UCSD-AML1 (cell line): ENCODE data around the gene ERICH6.
A peak's percentile ranks its signal among the peaks of the same experiment; 100 is the strongest.
"Not testable (repeated sequence)": the region's sequence is repeated elsewhere in the genome, so short reads cannot be mapped to it uniquely, and the experiment has no call there.

Experiments
- DNase-seq: peaks from one replicate; lab custom pipeline; 2025; ENCODE audit not compliant: unreplicated experiment; lab: John Stamatoyannopoulos, UW

The ERICH6 gene

DNA sequence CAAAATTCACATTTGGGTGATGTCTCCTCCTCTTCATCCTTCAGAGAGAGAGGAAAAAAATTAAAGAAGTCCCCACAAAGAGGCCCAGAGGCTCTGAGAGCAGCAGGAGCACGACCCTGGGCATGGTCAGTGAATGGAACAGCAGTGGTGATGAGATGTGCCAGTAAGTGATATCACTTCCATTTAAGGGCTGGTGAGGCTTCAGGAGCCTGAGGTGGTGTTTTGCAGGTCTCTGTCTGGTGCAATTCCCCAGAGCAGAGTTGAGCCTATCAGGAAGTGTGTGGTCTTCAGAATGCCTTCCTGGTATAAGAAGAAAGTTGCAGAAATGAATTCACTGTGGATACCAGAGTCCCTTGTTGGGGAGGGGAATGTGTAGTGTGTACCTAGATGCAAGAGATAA, 21.4 kb downstream of the ERICH6 start:
- DNase-seq, result no peak

GRCh38 chr3:150681057-150681456, 22.7 kb downstream of the ERICH6 start:
- no peak for DNase-seq

GRCh38 chr3:150680562-150680961, 23.2 kb downstream of the ERICH6 start:
- DNase-seq, result no peak

GRCh38 chr3:150675587-150675986, 28.1 kb downstream of the ERICH6 start:
- DNase-seq, result no peak

DNA sequence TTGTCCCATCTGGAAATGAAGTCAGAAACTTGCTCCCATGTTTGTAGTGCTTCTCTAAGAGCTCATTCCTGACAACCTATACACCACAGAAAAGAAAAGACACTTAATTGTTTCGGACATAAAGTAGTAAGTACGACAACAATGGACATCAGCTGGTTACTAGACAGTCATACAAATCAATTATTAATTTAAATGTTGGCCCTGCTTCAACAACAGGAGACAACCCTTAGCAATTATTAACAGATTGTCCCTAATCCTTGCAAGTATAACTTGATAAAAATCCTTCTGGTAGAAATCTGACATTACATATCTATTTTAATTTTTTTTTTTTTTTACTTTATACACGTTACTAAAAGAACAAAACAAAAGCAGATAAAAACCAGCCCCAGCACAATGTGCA, 29.8 kb downstream of the ERICH6 start:
- DNase-seq, result no peak

DNA sequence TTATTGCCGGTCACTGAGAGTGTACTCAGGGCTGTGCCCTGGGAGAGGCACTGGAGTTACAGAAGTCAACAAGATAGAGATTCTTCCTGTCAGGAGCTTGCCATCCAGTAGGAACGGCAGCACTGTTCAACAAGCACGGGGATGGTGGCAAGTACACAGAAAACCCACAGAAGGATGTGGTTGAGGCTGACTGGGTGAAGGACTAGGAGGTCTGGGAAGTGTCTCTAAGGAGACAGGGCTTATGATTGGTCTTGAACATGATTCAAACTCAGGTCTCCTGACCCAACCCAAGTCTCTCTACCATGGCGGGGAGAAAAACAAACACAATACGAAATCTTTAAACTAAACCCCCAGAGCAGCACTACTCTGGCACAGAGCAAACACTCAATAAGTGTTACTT, 37.6 kb downstream of the ERICH6 start:
- peak; percentile 51 for DNase-seq

- no peak for DNase-seq
Observed at GRCh38 chr3:150663461-150663860, 40.3 kb downstream of the ERICH6 start.

DNA sequence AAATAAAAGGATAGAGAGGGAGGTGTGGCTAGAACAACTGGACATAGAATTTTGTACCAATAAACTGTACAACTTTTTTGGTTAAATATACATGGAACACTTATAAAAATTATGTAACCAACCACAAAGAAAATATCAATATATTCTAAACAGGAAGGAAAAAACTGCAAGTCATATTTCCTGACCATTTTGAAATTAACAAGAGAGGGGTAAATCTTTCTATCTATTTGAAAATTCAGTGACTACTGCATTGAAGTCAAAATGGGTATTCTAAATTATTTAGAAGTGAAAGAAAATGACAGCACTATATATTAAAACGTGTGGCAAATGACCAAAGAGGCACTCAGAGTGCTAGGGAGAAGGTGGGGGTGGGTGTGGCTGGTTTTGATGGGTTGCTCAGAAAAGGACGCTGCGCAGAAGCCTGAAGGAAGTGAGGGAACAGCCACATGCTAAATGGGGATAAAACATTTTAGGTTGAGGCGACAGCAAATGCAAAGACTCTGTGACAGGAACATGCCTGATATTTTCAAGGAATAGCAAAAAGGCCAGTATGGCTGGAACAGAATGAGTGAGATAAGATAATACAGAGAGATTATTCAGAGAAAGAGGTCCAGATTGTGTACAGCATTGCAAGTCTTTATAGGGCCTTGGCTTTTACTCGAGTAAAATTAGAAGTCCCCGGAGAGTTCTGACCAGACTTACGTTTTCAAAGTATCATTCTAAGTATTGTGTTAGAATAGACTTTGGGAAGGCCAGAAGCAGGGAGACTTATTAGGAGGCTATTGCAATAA, 41.1 kb downstream of the ERICH6 start:
- DNase-seq, result no peak

DNA sequence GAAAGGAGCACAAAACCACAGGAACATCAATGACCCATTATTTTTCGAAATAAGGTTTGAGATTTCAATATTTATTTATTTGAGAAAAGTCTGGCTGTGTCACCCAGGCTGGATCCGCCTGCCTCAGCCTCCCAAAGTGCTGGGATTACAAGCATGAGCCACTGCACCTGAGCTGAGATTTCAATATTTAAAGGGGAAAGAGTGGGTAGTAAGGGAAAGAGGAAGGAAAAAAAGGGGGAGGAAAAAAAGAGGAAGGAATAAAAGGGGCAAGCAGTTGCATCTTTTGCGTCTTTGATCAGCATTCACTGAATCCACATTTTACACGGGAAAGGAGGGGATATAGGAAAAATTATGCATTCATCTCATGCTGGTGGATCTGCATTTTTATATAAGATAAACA, 47.4 kb downstream of the ERICH6 start:
- DNase-seq, result no peak

- no peak for DNase-seq
Observed at GRCh38 chr3:150653110-150653561, 50.6 kb downstream of the ERICH6 start.

DNA sequence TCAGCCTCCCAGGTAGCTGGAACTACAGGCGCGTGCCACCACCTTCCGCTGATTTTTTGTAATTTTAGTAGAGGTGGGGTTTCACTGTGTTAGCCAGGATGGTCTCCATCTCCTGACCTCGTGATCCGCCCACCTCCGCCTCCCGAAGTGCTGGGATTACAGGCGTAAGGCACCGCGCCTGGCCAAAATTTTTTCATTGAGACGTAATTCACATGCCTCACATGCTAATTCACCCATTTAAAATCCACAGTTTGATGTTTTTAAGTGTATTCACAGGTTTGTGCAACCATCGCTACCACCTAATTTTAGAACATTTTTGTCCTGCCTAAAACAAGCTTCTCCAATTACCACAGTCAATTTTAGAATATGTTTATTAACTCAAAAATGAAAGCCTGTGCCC, 63.5 kb downstream of the ERICH6 start:
- DNase-seq, result no peak

DNA sequence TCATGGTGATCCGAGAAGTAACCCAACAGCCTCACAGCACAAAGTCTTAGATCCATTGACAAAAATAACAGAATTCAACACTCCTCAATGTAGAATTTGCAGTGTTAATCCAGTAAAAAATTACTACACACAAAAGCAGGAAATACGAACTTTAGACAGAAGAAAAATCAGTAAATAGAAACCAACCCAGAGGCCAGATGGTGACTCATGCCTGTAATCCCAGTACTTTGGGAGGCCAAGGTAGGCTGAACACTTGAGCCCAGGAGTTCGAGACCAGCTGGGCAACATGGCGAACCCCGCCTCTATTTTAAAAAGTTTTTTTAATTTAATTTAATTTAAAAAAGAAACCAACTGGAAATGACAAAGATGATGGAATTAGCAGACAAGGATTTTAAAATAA, 64.5 kb downstream of the ERICH6 start:
- no peak for DNase-seq

- DNase-seq, result no peak
Observed at GRCh38 chr3:150636258-150636657, 67.5 kb downstream of the ERICH6 start.

DNA sequence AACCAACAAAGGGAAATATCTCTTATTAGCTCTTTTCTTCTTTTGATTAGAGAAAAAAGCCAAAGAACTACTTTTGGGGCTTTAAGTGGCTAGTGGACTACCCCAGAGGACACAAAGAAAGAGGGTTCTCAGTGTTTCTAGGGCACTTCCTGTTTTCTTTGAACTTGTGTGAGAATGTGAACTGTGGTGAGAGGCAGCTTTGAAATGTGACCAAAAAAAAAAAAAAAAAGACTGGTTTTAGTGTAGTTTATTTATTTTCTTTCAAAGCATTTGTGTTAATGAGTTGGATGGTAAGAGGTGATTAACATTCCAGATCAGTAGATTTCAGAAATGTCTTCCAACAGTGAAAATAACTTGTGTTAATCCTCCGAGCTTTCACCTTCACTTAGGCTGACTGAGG, 68.2 kb downstream of the ERICH6 start:
- DNase-seq, result no peak

GRCh38 chr3:150635076-150635475, 68.6 kb downstream of the ERICH6 start:
- no peak for DNase-seq

DNA sequence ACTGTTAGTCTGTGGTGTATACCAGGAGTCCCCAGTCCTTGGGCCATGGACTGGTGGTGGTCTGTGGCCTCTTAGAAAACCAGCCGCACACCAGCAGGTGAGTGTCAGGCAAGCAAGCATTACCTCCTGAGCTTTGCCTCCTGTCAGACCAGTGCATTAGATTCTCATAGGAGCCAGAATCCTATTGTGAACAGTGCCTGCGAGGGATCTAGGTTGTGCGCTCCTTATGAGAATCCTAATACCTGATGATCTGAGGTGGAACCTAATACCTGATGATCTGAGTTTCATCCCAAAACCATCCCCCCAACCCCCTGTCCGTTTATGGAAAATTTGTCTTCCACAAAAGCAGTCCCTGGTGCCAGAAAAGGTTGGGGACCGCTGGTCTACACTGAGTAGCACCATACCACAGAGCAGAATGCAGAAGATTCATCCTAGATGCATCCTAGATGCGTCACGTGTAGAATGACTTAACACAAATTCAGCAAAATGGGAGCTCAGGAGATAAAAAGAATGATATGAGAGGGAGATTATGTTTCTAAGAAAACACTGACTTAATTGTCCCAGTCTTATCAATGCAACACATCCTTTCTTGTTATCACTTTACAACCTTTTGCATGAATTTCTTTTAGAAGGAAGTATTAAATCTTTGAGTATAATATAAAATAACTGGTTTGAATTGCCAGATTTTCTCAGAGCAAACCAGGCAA, 72.1 kb downstream of the ERICH6 start:
- no peak for DNase-seq

- DNase-seq, result no peak
Observed at GRCh38 chr3:150627557-150627956, 76.2 kb downstream of the ERICH6 start.

- DNase-seq, result no peak
Observed at GRCh38 chr3:150626148-150626930, 77.4 kb downstream of the ERICH6 start.

- no peak for DNase-seq
Observed at GRCh38 chr3:150623945-150624344, 79.8 kb downstream of the ERICH6 start.

DNA sequence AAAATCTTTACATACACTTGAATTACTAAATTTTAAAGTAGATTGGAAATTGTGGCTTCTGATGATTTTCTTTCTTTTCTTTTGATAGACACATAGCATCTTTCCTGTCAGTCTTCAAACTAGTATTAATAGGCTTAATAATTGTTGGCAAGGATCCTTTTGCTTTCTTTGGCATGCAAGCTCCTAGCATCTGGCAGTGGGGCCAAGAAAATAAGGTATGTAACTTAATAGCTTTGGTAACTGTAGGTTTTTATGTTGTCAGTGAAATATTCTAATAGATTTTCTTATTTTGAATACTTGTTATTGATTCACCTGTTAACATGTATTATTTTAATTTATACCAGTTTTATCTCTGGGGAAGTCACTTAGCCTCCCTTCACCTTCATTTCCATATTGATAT, 80.8 kb downstream of the ERICH6 start:
- DNase-seq, result not testable (repeated sequence)

DNA sequence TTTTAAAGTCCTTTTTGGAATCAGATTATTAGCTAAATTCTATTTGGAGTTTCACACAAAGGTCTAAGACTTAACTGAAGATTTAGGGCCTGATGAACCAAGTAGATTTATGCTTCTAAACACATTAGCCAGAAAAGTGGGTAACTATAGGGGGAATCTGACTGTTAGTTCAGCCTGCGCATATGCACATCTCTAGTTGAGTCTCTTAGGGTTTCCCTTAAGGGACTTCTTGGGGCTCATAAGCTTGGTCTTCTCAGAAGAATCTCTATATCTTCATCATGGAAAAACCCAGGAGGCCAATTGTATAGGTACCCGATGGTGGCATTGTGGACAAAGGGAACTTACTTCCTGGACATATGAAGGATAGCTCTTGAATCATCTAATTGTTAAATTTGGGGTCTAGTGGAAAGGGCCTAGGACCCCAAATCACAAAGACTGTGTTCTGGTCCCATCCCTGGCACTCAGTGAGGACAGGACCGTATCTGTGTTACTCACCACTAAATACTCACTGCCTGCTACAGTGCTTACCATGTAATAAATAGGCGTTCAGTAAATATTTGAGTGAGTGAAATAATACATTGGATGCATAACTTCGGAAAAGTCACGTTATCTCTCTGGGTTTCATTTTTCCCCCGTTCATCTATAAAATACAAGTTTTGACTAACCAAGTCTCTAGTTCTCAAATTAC, 83.6 kb downstream of the ERICH6 start:
- no peak for DNase-seq
